Heart left ventricle (tissue), 13 donors: Measurements from ENCODE around the gene SMTNL2.

Source experiments
- CTCF ChIP-seq, 12 donors: fragments of 200-600 bp; sonication (generic) in 4 of 12; IDR thresholded peaks; one replicate each; pipeline versions ENCODE4 v1.5.0 to v1.8.0; 2018 to 2022; ENCODE audit warnings: antibody characterized with exemption in 12 of 12, mild to moderate bottlenecking in 5 of 12
- POLR2A ChIP-seq, 2 donors: fragments of 450-650 bp; IDR thresholded peaks; one replicate each; pipeline ENCODE4 v1.6.1; 2017; ENCODE audit warnings: antibody characterized with exemption in 2 of 2, mild to moderate bottlenecking in 2 of 2, moderate library complexity in 2 of 2
- donor health status: ischemic (EF 13 %, LVEDD 7.1; RV severe dilation, severe dysfunction).
- donor health status: DM: no; HTN: yes; CAD: no.
- donor health status: DM: no; HTN: no; CAD: no.
- donor health status: ischemic (EF 25% LVEDD 6.9; RV normal size, moderate dysfunction).
- donor health status: ischemic (EF 25% LVEDD 5.7; RV mildly dilated, moderate dysfunction).
- donor health status: ischemic (EF 35%, LVEDD 5.7; RV mildly dilated, moderate dysfunction).
- donor health status: nonischemic (EF 11% LVEDD 7.7; RV severe dilation, severe dysfunction).
- donor health status: DM: yes; HTN: yes; CAD: no.
- donor health status: PGD.
- donor health status: ischemic (EF 29% LVEDD 5.4; RV normal size, mild dysfunction).
- donor health status: nonischemic (EF 23%, LVEDD 6.1; RV moderate dilation, normal function).

- TF ChIP-seq CTCF (IDR thresholded peaks at IDR 0.05) (no peak), POLR2A (IDR thresholded peaks at IDR 0.05) (no peak)
These were observed 61.3 kb downstream of the SMTNL2 start for GRCh38 chr17:4645642-4646041.
